OCI-LY7 (cell line): ENCODE results near the gene GJE1. TPM values are rescaled to one million over a fixed set of nuclear protein-coding genes. Genes with fewer than 3 reads are reported as not detected.

ENCODE experiments used
- BruUV-seq: library from RNA; stranded (reverse); fragments of 400-500 nt; replicated peaks from 2 replicates; lab custom pipeline; 2021; lab: Mats Ljungman, UMichigan
- CTCF ChIA-PET: fragments of 300-600 bp; sonication (Branson Sonifier 250); formaldehyde crosslinking; loops from one replicate; lab custom pipeline; 2022; ENCODE audit warnings: antibody characterized with exemption; ENCODE audit not compliant: unreplicated experiment; lab: Charles Lee
- POLR2A ChIA-PET: fragments of 300-600 bp; sonication (Branson Sonifier 250); formaldehyde crosslinking; loops from one replicate; lab custom pipeline; 2022; ENCODE audit warnings: antibody characterized with exemption; lab: Charles Lee
- DNase-seq: peaks from one replicate; pipeline ENCODE4 v3.0.0-alpha.2; 2015; ENCODE audit warnings: low spot score
- H2AFZ ChIP-seq: fragments of 200-600 bp; sonication (generic), shearing (Covaris generic); 2 replicates; pipeline ENCODE4 v1.6.1; 2014; ENCODE audit warnings: mild to moderate bottlenecking, antibody characterized with exemption, low read length, moderate library complexity
- H3K27ac ChIP-seq: fragments of 200-600 bp; sonication (generic); 2 replicates; pipeline ENCODE4 v1.5.1; 2014; ENCODE audit warnings: mixed run types, low read depth, mild to moderate bottlenecking, moderate library complexity, low read length, inconsistent platforms; ENCODE audit not compliant: poor library complexity, severe bottlenecking
- H3K36me3 ChIP-seq: fragments of 200-600 bp; sonication (generic); 2 replicates; pipeline ENCODE4 v1.6.1; 2014; ENCODE audit warnings: mild to moderate bottlenecking, antibody characterized with exemption, low read length, moderate library complexity, mixed read lengths; ENCODE audit not compliant: insufficient read depth
- H3K4me1 ChIP-seq: fragments of 200-600 bp; sonication (generic); 2 replicates; pipeline ENCODE4 v1.5.1; 2014; ENCODE audit warnings: mild to moderate bottlenecking, low read length; ENCODE audit not compliant: insufficient read depth, poor library complexity, severe bottlenecking
- H3K4me2 ChIP-seq: fragments of 200-600 bp; sonication (generic); 2 replicates; pipeline ENCODE4 v1.6.1; 2014; ENCODE audit warnings: mild to moderate bottlenecking, low read length
- H3K4me3 ChIP-seq: fragments of 200-600 bp; sonication (generic); 2 replicates; pipeline ENCODE4 v1.5.1; 2014; ENCODE audit warnings: mild to moderate bottlenecking, low read depth, low read length; ENCODE audit not compliant: poor library complexity, severe bottlenecking
- H3K79me2 ChIP-seq: fragments of 200-600 bp; sonication (generic); 2 replicates; pipeline ENCODE4 v1.6.1; 2016; ENCODE audit warnings: low read depth, mild to moderate bottlenecking, low read length, moderate library complexity, mixed read lengths; ENCODE audit not compliant: insufficient read depth
- H3K9me2 ChIP-seq: fragments of 200-600 bp; sonication (generic); 2 replicates; pipeline ENCODE4 v1.6.1; 2016; ENCODE audit warnings: mild to moderate bottlenecking, low read length, mixed read lengths; ENCODE audit not compliant: insufficient read depth
- H3K9me3 ChIP-seq: fragments of 200-600 bp; sonication (generic); 2 replicates; pipeline ENCODE4 v1.6.1; 2014; ENCODE audit warnings: mild to moderate bottlenecking, mixed run types, low read length, mixed read lengths
- H4K20me1 ChIP-seq: fragments of 200-600 bp; sonication (generic); 2 replicates; pipeline ENCODE4 v1.6.1; 2014; ENCODE audit warnings: mild to moderate bottlenecking, antibody characterized with exemption, low read length, moderate library complexity, mixed read lengths; ENCODE audit not compliant: insufficient read depth
- CTCF ChIP-seq: fragments of 200-600 bp; sonication (generic); conservative IDR thresholded peaks from 2 replicates; pipeline ENCODE4 v1.5.1; 2014; ENCODE audit warnings: mild to moderate bottlenecking, antibody characterized with exemption, low read length, moderate library complexity, mixed read lengths
- EZH2phosphoT487 ChIP-seq: fragments of 200-600 bp; sonication (generic); IDR thresholded peaks from 2 replicates; pipeline ENCODE4 v1.6.1; 2018; ENCODE audit warnings: low read depth, borderline replicate concordance, mild to moderate bottlenecking, mixed run types, antibody characterized with exemption, low read length, moderate library complexity, mixed read lengths
- intact Hi-C: fragments of 100-400 bp; cut with micrococcal nuclease; formaldehyde crosslinking; loops from one replicate; pipeline ENCODE4 v1.10.0; 2022; ENCODE audit not compliant: unreplicated experiment
- total RNA-seq, 2 experiments: library from RNA; depleted of rRNA in 1 of 2; stranded (reverse); fragments of >200 nt in 1 of 2; shearing (Covaris generic) in 1 of 2; gene quantifications; 2 replicates each; pipeline ENCODE4 v1.2.3, GENCODE V29; 2014 to 2022

Gene GJE1
- total RNA-seq, 2 experiments from 2014 or later = not detected

- peak; percentile 99 for DNase-seq
- Histone ChIP-seq H3K27ac (peak within 1 kb of the TSS; percentile 26), H2AFZ (peak within 1 kb of the TSS; percentile 100), H3K36me3 (peaks cover 20% of the 10 kb centered on the region), H3K4me3 (peak within 1 kb of the TSS; percentile 96), H3K9me2 (no peaks in the 10 kb centered on the region), H3K79me2 (peaks cover 52% of the 10 kb centered on the region), H3K4me1 (peaks cover 20% of the 10 kb centered on the region), H3K9me3 (no peaks in the 10 kb centered on the region), H3K4me2 (peak within 1 kb of the TSS; percentile 86), H4K20me1 (0 out of 2 replicates have a peak, but pooled peaks cover 21% of the 10 kb centered on the region)
- BruUV-seq = no TSS peak
- POLR2A ChIA-PET = interaction anchor here (0.7 to 2.5 kb wide), 7 partner anchors 9 to 307 kb away, joined by 3 to 15 read pairs (median 4); no protein-coding TSS in a partner anchor
- TF ChIP-seq EZH2phosphoT487 (no peak), CTCF (peak; percentile 97)
- CTCF ChIA-PET = interaction anchor here (0.6 to 0.9 kb wide), 3 partner anchors 9 to 1427 kb away, joined by 3 to 4 read pairs (median 3); no protein-coding TSS in a partner anchor
- intact Hi-C loops = loop anchor here (1.0 to 10.0 kb wide), 6 partner anchors 60 to 1308 kb away; partner anchors contain the start of genes ADAT2 and PEX3
These were observed 14.3 kb downstream of the GJE1 start, which contains the start of the genes NMBR and VTA1 for GRCh38 chr6:142146828-142147662. Gene NMBR (minus strand): TSS chr6:142147122. CDS start chr6:142088658, 58,464 bp downstream. Gene VTA1 (plus strand): TSS chr6:142147263. CDS start chr6:142147288, 25 bp downstream.

GRCh38 chr6:142152746-142153145, 20.0 kb downstream of the GJE1 start:
- Histone ChIP-seq H3K79me2 (peaks cover 100% of the 10 kb centered on the region), H3K9me2 (no peaks in the 10 kb centered on the region), H2AFZ (no peak overlapping the region), H3K27ac (no peak overlapping the region), H3K9me3 (no peaks in the 10 kb centered on the region), H3K4me1 (peaks cover 32% of the 10 kb centered on the region), H4K20me1 (peaks cover 46% of the 10 kb centered on the region), H3K4me2 (no peak overlapping the region), H3K4me3 (no peak overlapping the region), H3K36me3 (peaks cover 30% of the 10 kb centered on the region)
- CTCF ChIA-PET = interaction anchor here (0.6 kb wide), 1 partner anchor 44 kb away, joined by 4 read pairs; no protein-coding TSS in a partner anchor
- intact Hi-C loops = no loop called here
- POLR2A ChIA-PET = no interaction called here
- no TSS peak for BruUV-seq
- DNase-seq = no peak
- TF ChIP-seq CTCF (no peak), EZH2phosphoT487 (no peak)
